ENCODE measurements around the gene MARCHF9. TPM values are rescaled to one million over a fixed set of nuclear protein-coding genes. Genes with fewer than 3 reads are reported as not detected.
"Not testable (repeated sequence)": the region's sequence is repeated elsewhere in the genome, so short reads cannot be mapped to it uniquely, and the experiment has no call there.

Gene MARCHF9
- total RNA-seq, result 10 to 100 TPM; 20.9 to 22.5 TPM

GRCh38 chr12:57754411-57755193, at the start of gene MARCHF9:
MARCHF9 (plus strand) TSS chr12:57755103; CDS start chr12:57755529, 426 bp downstream.
- CTCF ChIA-PET, result interaction anchor here (0.7 to 2.8 kb wide), 5 partner anchors 10 to 88 kb away, joined by 3 to 54 read pairs (median 3); partner anchors contain the start of genes CYP27B1 and TSPAN31
- POLR2A ChIA-PET, result no interaction called here
- DNase-seq, result peak; percentile 92
- Mint-ChIP-seq H3K27ac (peak within 1 kb of the TSS; percentile 72), H3K9me3 (ENCODE audit: low read depth) (no peaks in the 10 kb centered on the region), H3K36me3 (ENCODE audit: low read depth) (peaks cover 32% of the 10 kb centered on the region), H3K4me1 (peaks cover 59% of the 10 kb centered on the region), H3K27me3 (no peaks in the 10 kb centered on the region), H3K4me3 (peak within 1 kb of the TSS; percentile 79)
- intact Hi-C loops (cut with DNase I, micrococcal nuclease), result loop anchor here (1.0 to 10.0 kb wide), 6 partner anchors 28 to 1827 kb away; partner anchors contain the start of genes CTDSP2 (in 2 of the 2), BAZ2A (in 1 of the 2), DDIT3 (in 1 of the 2) and MBD6 (in 1 of the 2)
- ATAC-seq, result peak; percentile 62

GRCh38 chr12:57707250-57707649, 47.7 kb upstream of the MARCHF9 start:
- no peak overlapping the region for H3K27ac Mint-ChIP-seq
- H3K27me3 Mint-ChIP-seq, result no peaks in the 10 kb centered on the region
- peaks cover 57% of the 10 kb centered on the region for H3K36me3 Mint-ChIP-seq (ENCODE audit: low read depth)
- peaks cover 3% of the 10 kb centered on the region for H3K9me3 Mint-ChIP-seq (ENCODE audit: low read depth)
- DNase-seq (no peak), ATAC-seq (no peak)
- CTCF ChIA-PET, result no interaction called here
- POLR2A ChIA-PET, result interaction anchor here (0.6 kb wide), 1 partner anchor 160 kb away, joined by 3 read pairs; no protein-coding TSS in a partner anchor
- H3K4me3 Mint-ChIP-seq, result no peak overlapping the region
- intact Hi-C loops (cut with DNase I, micrococcal nuclease), result no loop called here
- H3K4me1 Mint-ChIP-seq, result no peaks in the 10 kb centered on the region

- H3K36me3 Mint-ChIP-seq (ENCODE audit: low read depth), result peaks cover 49% of the 10 kb centered on the region
- no peak overlapping the region for H3K4me3 Mint-ChIP-seq
- ATAC-seq (no peak), DNase-seq (no peak)
- no peaks in the 10 kb centered on the region for H3K27me3 Mint-ChIP-seq
- POLR2A ChIA-PET, result no interaction called here
- intact Hi-C loops (cut with DNase I, micrococcal nuclease), result no loop called here
- peaks cover 3% of the 10 kb centered on the region for H3K9me3 Mint-ChIP-seq (ENCODE audit: low read depth)
- no peak overlapping the region for H3K27ac Mint-ChIP-seq
- no peaks in the 10 kb centered on the region for H3K4me1 Mint-ChIP-seq
- CTCF ChIA-PET, result interaction anchor here (0.5 to 0.6 kb wide), 3 partner anchors 18 to 708 kb away, joined by 3 to 5 read pairs (median 3); no protein-coding TSS in a partner anchor
These were observed 46.6 kb upstream of the MARCHF9 start for GRCh38 chr12:57708296-57708695.

DNA sequence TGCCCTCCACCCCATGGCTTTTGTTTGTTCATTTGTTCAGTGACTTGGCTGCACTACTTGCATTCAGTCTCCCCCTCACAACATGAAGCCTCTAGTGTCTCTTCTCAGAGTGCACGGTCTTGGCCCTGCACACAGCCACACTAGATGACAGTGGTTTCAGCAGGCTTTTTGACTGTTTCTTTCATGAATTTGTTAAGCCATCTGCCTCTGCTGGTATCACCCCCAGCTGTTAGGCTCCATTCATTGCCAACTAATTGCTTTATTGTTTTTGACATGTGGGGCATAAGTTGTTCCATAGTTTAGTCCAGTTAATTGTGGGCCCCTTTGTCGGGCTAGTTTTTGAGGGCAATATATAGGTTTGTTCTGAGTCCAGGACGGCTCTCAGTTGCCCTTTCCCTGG, 42.2 kb upstream of the MARCHF9 start:
- ATAC-seq (no peak), DNase-seq (no peak)
- Mint-ChIP-seq H3K27ac (no peak overlapping the region), H3K27me3 (no peaks in the 10 kb centered on the region), H3K9me3 (ENCODE audit: low read depth) (no peaks in the 10 kb centered on the region), H3K4me3 (no peak overlapping the region), H3K36me3 (ENCODE audit: low read depth) (peaks cover 23% of the 10 kb centered on the region), H3K4me1 (no peaks in the 10 kb centered on the region)
- intact Hi-C loops (cut with DNase I, micrococcal nuclease), result no loop called here
- POLR2A ChIA-PET, result no interaction called here
- CTCF ChIA-PET, result no interaction called here

DNA sequence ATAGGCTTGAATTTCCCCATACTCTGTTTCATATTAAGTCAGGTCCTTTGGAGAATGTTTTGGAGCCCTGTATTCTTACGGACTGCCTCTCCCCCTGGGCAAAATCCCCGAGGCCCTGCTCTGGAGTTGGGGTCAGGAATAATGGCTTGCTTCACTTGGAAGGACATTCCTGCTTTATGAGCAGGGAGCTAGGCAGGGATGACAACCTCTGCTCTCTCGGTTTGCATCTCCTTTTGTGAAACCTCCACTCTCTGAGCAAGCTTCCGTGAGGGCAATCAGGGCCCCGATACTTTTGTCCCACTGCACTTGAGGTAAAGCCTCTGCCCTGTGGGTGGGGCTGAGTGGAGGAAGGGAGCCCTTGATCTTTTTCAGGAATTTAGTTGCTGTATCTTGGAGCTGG, 41.7 kb upstream of the MARCHF9 start:
- Mint-ChIP-seq H3K4me1 (no peaks in the 10 kb centered on the region), H3K36me3 (ENCODE audit: low read depth) (peaks cover 27% of the 10 kb centered on the region), H3K27ac (no peak overlapping the region), H3K4me3 (no peak overlapping the region), H3K27me3 (no peaks in the 10 kb centered on the region), H3K9me3 (ENCODE audit: low read depth) (no peaks in the 10 kb centered on the region)
- intact Hi-C loops (cut with DNase I, micrococcal nuclease), result no loop called here
- CTCF ChIA-PET, result no interaction called here
- POLR2A ChIA-PET, result no interaction called here
- ATAC-seq, result no peak
- no peak for DNase-seq

DNA sequence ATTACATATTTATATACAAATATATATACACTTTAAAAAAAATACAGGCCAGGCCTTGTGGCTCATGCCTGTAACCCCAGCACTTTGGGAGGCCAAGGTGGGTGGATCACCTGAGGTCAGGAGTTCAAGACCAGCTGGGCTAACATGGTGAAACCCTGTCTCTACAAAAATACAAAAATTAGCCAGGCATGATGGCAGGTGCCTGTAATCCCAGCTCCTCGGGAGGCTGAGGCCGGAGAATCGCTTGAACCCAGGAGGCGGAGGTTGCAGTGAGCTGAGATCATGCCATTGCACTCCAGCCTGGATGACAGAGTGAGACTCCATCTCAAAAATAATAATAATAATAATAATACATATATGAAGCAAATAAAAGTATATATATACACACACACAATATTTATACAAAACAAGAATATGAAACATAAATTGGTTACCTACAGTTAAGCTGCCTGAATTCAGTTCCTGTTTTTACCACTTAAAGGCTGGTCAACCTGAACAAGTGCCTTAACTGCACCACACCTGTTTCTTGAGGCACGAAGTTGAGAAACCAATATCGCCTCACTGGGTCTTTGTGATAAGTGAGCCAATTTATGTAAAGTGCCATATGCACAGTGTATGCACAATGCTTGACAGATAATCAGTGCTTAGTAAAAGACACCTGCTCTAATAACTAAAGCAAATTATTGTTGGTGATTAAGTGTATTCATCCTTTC, 39.7 kb upstream of the MARCHF9 start:
- ATAC-seq; intact Hi-C loops (cut with DNase I, micrococcal nuclease); H3K9me3 Mint-ChIP-seq (ENCODE audit: low read depth); H3K4me1 Mint-ChIP-seq; POLR2A ChIA-PET; H3K4me3 Mint-ChIP-seq; H3K27me3 Mint-ChIP-seq; DNase-seq; H3K27ac Mint-ChIP-seq: not testable (repeated sequence)
- H3K36me3 Mint-ChIP-seq (ENCODE audit: low read depth), result peaks cover 37% of the 10 kb centered on the region
- CTCF ChIA-PET, result interaction anchor here (0.6 to 1.4 kb wide), 3 partner anchors 11 to 844 kb away, joined by 3 to 5 read pairs (median 4); no protein-coding TSS in a partner anchor

GRCh38 chr12:57715786-57716185, 39.1 kb upstream of the MARCHF9 start:
- CTCF ChIA-PET, result interaction anchor here (0.6 to 1.4 kb wide), 3 partner anchors 11 to 844 kb away, joined by 3 to 5 read pairs (median 4); no protein-coding TSS in a partner anchor
- H3K36me3 Mint-ChIP-seq (ENCODE audit: low read depth), result peaks cover 37% of the 10 kb centered on the region
- no peak overlapping the region for H3K4me3 Mint-ChIP-seq
- no peaks in the 10 kb centered on the region for H3K4me1 Mint-ChIP-seq
- intact Hi-C loops (cut with DNase I, micrococcal nuclease), result no loop called here
- POLR2A ChIA-PET, result no interaction called here
- no peak for ATAC-seq
- H3K27ac Mint-ChIP-seq, result no peak overlapping the region
- DNase-seq, result no peak
- H3K9me3 Mint-ChIP-seq (ENCODE audit: low read depth), result no peaks in the 10 kb centered on the region
- H3K27me3 Mint-ChIP-seq, result no peaks in the 10 kb centered on the region

DNA sequence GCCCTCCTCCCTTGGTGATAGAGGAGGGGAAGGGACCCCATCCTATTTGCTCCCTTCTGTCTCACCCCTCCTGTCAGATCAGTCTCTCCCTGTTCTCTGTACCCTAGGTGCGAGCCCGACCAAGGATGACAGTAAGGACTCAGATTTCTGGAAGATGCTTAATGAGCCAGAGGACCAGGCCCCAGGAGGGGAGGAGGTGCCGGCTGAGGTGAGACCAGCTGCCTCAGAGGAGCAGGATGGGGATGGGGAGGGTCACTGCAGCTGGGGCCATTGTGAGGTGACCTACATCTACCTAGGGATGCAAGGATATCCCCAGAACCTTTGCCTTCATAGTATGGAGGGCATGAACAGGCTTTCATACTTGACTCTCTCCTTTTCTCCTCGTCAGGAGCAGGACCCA, 38.6 kb upstream of the MARCHF9 start:
- H3K27ac Mint-ChIP-seq, result no peak overlapping the region
- H3K9me3 Mint-ChIP-seq (ENCODE audit: low read depth), result no peaks in the 10 kb centered on the region
- H3K27me3 Mint-ChIP-seq, result no peaks in the 10 kb centered on the region
- peaks cover 38% of the 10 kb centered on the region for H3K36me3 Mint-ChIP-seq (ENCODE audit: low read depth)
- intact Hi-C loops (cut with DNase I, micrococcal nuclease), result no loop called here
- DNase-seq (no peak), ATAC-seq (no peak)
- no peaks in the 10 kb centered on the region for H3K4me1 Mint-ChIP-seq
- POLR2A ChIA-PET, result no interaction called here
- H3K4me3 Mint-ChIP-seq, result no peak overlapping the region
- CTCF ChIA-PET, result interaction anchor here (0.7 to 1.5 kb wide), 2 partner anchors 12 to 843 kb away, joined by 3 to 4 read pairs; no protein-coding TSS in a partner anchor

DNA sequence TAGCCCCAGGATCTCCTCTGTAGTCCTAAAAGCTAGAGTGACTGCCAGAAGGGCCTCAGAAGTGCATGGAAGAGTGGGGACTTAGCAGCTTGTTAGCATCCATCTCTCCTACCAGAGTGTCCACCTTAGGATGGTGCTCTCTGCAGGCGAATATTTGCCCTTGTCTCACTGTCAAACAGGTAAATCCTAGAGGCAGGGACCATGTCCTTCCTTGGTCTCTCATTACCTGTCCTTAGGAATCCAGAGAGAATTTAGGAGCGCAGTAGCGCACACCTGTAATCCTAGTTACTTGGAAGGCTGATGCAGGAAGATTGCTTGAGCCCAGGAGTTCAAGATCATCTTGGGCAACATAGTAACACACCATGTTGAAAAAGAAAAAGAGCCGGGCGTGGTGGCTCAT, 37.8 kb upstream of the MARCHF9 start:
- H3K36me3 Mint-ChIP-seq (ENCODE audit: low read depth), result peaks cover 37% of the 10 kb centered on the region
- POLR2A ChIA-PET, result no interaction called here
- CTCF ChIA-PET, result interaction anchor here (1.5 kb wide), 1 partner anchor 13 kb away, joined by 4 read pairs; no protein-coding TSS in a partner anchor
- H3K9me3 Mint-ChIP-seq (ENCODE audit: low read depth), result no peaks in the 10 kb centered on the region
- no peaks in the 10 kb centered on the region for H3K4me1 Mint-ChIP-seq
- no peaks in the 10 kb centered on the region for H3K27me3 Mint-ChIP-seq
- intact Hi-C loops (cut with DNase I, micrococcal nuclease), result no loop called here
- no peak overlapping the region for H3K27ac Mint-ChIP-seq
- ATAC-seq (no peak), DNase-seq (no peak)
- H3K4me3 Mint-ChIP-seq, result no peak overlapping the region

DNA sequence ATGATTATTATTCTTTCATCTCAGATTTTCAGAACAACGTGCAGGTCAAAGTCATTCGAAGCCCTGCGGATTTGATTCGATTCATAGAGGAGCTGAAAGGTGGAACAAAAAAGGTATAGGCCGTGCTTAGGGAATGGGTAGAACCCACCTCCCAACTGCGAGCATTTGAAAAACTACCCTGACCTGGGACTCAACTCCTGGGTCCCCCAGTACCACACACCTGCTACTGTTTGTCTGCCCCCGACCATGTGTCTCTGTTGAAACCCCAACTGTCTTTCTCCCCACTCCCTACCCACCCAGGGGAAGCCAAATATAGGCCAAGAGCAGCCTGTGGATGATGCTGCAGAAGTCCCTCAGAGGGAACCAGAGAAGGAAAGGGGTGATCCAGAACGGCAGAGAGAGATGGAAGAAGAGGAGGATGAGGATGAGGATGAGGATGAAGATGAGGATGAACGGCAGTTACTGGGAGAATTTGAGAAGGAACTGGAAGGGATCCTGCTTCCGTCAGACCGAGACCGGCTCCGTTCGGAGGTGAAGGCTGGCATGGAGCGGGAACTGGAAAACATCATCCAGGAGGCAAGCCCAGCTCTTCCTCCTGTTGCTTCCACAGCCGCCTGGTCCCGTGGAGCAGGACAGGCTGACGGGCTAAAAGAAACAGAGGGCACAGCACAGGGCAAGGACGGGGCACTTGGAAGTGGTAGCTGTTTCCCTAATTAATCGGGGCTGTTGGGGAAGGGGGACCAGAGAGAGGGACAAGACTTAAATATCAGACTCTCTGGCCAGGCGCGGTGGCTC, 36.9 kb upstream of the MARCHF9 start:
- ATAC-seq (no peak), DNase-seq (no peak)
- intact Hi-C loops (cut with DNase I, micrococcal nuclease), result no loop called here
- Mint-ChIP-seq H3K27me3 (no peaks in the 10 kb centered on the region), H3K4me3 (no peak overlapping the region), H3K9me3 (ENCODE audit: low read depth) (no peaks in the 10 kb centered on the region), H3K27ac (no peak overlapping the region), H3K36me3 (ENCODE audit: low read depth) (peaks cover 37% of the 10 kb centered on the region), H3K4me1 (no peaks in the 10 kb centered on the region)
- POLR2A ChIA-PET, result no interaction called here
- CTCF ChIA-PET, result interaction anchor here (0.6 to 1.5 kb wide), 2 partner anchors 14 to 136 kb away, joined by 3 to 4 read pairs; no protein-coding TSS in a partner anchor

All from activated CD4-positive, alpha-beta T cell treated with anti-CD3 and anti-CD28 coated beads for 36 hours (primary cell).